ENCODE data around the gene DHRS3. TPM values are rescaled to one million over a fixed set of nuclear protein-coding genes. Genes with fewer than 3 reads are reported as not detected.
"Not testable (repeated sequence)": the region's sequence is repeated elsewhere in the genome, so short reads cannot be mapped to it uniquely, and the experiment has no call there.

DHRS3 gene
- total RNA-seq, 1 experiment from 2014 or later: 0.76 TPM

DNA sequence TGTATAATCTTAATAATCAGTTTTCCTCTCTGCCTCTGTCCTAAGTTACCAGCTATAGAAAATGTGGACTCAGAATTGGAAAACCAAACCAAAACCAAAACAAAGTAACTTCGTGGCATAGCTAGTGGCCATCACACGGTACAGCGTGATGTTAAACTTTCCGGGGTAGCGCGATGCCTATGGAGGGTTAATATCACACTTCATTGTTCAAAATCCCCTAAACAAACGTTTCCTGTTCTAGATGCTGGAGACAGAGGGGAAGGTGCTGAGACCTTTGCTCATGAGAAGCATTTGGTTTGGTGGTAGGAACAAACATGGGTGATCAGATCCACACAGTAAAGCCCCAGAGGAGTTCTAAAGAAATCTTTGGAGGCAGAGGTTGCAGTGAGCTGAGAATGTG, 30.7 kb upstream of the DHRS3 start:
- DNase-seq (ENCODE audit: low read depth in 1 of 2, low spot score in 2 of 2): no peak
- H3K27me3 ChIP-seq (replicated peaks): no peaks in the 10 kb centered on the region
- H3K36me3 ChIP-seq: no peaks in the 10 kb centered on the region
- H3K4me1 ChIP-seq (replicated peaks): no peaks in the 10 kb centered on the region
- H3K4me3 ChIP-seq: no peak overlapping the region
- no peak overlapping the region for H3K27ac ChIP-seq
- H3K9me3 ChIP-seq (replicated peaks): no peaks in the 10 kb centered on the region

GRCh38 chr1:12645401-12645800, 27.4 kb upstream of the DHRS3 start:
- not testable (repeated sequence) for H3K9me3 ChIP-seq (replicated peaks); H3K36me3 ChIP-seq; H3K27me3 ChIP-seq (replicated peaks); H3K4me3 ChIP-seq; H3K27ac ChIP-seq; H3K4me1 ChIP-seq (replicated peaks); DNase-seq (ENCODE audit: low read depth in 1 of 2, low spot score in 2 of 2)

DNA sequence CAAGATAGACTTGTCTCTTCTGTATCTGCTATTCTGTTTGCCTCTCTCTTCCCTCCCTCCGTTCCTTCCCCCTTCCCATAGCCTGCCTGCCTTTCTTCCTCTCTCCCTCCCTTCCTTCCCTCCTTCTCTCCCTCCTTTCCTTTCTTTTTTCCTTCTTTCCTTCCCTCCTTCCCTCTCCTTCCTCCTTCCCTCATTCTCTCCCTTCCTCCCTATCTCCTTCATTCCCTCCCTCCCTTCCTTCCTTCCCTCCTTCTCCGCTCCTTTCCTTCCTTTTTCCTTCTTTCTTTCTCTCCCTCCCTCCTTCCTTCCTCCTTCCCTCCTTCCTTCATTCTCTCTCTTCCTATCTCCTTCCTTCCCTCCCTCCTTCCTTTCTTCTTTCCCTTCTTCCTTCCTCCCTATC, 26.8 kb upstream of the DHRS3 start:
- DNase-seq (ENCODE audit: low read depth in 1 of 2, low spot score in 2 of 2): no peak
- no peaks in the 10 kb centered on the region for H3K36me3 ChIP-seq
- H3K4me1 ChIP-seq (replicated peaks): no peaks in the 10 kb centered on the region
- no peaks in the 10 kb centered on the region for H3K27me3 ChIP-seq (replicated peaks)
- H3K4me3 ChIP-seq: no peak overlapping the region
- no peaks in the 10 kb centered on the region; the same call in 1 of the 2 replicates for H3K9me3 ChIP-seq (replicated peaks)
- H3K27ac ChIP-seq: no peak overlapping the region

GRCh38 chr1:12644237-12644636, 26.2 kb upstream of the DHRS3 start:
- Histone ChIP-seq H3K9me3 (replicated peaks) (no peaks in the 10 kb centered on the region; the same call in none of the 2 replicates), H3K4me3 (no peak overlapping the region), H3K4me1 (replicated peaks) (no peaks in the 10 kb centered on the region), H3K36me3 (no peaks in the 10 kb centered on the region), H3K27me3 (replicated peaks) (no peaks in the 10 kb centered on the region), H3K27ac (no peak overlapping the region)
- no peak for DNase-seq (ENCODE audit: low read depth in 1 of 2, low spot score in 2 of 2)

DNA sequence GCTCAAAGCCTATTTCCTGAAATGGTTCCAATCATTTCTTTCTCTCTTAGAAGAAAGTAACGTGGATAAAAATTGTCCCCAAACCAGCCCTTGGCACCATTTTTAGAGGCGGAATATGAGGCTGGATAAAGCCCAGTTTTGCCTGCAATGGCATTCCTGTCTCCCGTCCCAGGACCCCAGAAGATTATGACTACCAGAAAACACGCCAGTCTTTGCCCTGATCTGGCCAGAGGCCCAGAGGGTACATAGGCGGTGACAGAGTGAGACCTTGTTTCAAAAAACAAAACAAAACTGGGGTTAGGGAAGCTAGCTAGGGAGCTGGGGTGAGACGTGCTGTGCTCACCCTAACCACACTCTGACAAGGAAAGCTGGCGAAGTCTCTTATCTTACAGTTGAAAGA, 25.8 kb upstream of the DHRS3 start, which contains the start of gene AADACL4:
AADACL4 (plus strand) TSS at position 301 of the 400 bp plus-strand sequence. CDS start 462 bp downstream, outside the sequence.
- Histone ChIP-seq H3K27me3 (replicated peaks) (no peaks in the 10 kb centered on the region), H3K27ac (no peak within 1 kb of the TSS), H3K4me1 (replicated peaks) (no peaks in the 10 kb centered on the region), H3K4me3 (no peak within 1 kb of the TSS), H3K9me3 (replicated peaks) (no peaks in the 10 kb centered on the region; the same call in none of the 2 replicates), H3K36me3 (no peaks in the 10 kb centered on the region)
- no peak for DNase-seq (ENCODE audit: low read depth in 1 of 2, low spot score in 2 of 2)

DNA sequence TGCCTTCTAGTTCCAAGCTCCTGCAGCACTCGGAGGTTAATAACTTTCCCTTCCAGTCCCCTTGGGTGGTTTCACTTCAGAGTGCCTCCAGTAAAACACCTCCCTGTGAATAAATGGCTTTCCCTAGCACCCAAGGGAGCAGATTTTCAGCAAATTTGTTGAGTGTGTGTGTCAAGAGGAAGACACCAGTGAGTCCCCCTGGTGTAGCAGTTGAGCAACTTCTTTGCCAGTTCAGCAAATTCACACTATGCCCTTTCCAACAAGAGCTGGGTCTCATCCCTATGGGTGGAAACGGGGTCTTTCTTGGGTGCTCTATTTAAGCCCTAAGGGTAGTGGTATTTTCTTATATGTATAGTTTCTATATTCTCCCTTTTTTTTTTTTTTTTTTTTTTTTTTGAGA, 25.1 kb upstream of the DHRS3 start:
- no peak overlapping the region for H3K4me3 ChIP-seq
- H3K27ac ChIP-seq: no peak overlapping the region
- no peaks in the 10 kb centered on the region for H3K27me3 ChIP-seq (replicated peaks)
- DNase-seq (ENCODE audit: low read depth in 1 of 2, low spot score in 2 of 2): no peak
- no peaks in the 10 kb centered on the region for H3K4me1 ChIP-seq (replicated peaks)
- peaks cover 3% of the 10 kb centered on the region for H3K9me3 ChIP-seq (replicated peaks)
- H3K36me3 ChIP-seq: no peaks in the 10 kb centered on the region

DNA sequence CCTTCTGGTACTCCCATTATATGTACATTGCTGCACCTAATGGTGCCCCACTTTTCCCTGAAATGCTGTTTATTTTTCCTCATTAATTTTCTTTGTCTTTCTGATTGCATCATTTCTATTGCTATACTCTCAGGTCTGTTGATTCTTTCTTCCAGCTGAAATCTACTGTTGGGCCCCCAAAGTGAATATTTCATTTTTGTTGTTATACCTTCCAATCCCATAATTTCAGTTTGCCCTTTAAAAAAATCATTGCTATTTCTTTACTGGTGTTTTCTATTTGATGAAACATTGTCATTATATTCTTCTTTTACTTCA, 22.9 kb upstream of the DHRS3 start:
- DNase-seq (ENCODE audit: low read depth in 1 of 2, low spot score in 2 of 2): no peak
- Histone ChIP-seq H3K27me3 (replicated peaks) (no peaks in the 10 kb centered on the region), H3K27ac (no peak overlapping the region), H3K4me1 (replicated peaks) (peaks cover 15% of the 10 kb centered on the region), H3K36me3 (no peaks in the 10 kb centered on the region), H3K9me3 (replicated peaks) (peaks cover 5% of the 10 kb centered on the region), H3K4me3 (no peak overlapping the region)

DNA sequence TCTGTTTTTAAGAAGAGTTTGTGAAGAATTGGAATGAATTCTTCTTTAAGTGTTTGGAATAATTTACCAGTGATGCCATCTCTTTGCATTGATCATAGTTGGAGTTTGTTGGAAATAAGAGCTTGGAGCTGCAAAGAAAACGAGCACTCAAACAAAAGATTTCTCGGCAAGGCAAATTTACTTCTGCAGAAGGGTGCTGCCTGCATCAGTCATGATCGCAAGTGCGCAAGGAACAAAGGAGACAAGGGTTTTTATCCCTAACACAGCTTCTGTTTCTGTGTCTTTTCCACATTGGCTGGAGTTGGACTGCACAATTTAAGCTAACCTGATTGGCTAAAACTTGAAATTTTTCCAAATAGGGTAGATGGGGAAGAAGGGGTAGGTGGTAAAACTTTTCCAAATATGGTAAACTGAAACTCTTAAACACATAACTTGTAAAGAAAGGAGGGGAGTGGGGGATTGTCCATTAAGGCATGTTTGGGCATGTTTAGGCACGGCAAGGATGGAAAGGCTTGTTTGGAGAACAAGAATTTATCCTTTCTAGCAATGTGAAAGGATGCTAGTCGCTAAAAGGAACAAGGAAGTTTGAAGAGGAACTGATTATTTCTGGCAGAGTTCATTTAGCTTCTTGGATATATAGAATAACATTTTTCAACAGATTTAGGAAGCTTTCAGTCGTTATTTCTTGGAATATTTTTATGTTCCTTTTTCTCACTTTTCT, 22.4 kb upstream of the DHRS3 start:
- Histone ChIP-seq H3K4me1 (replicated peaks) (peaks cover 17% of the 10 kb centered on the region), H3K9me3 (replicated peaks) (peaks cover 5% of the 10 kb centered on the region), H3K27ac (no peak overlapping the region), H3K4me3 (no peak overlapping the region), H3K36me3 (no peaks in the 10 kb centered on the region), H3K27me3 (replicated peaks) (no peaks in the 10 kb centered on the region)
- no peak for DNase-seq (ENCODE audit: low read depth in 1 of 2, low spot score in 2 of 2)

DNA sequence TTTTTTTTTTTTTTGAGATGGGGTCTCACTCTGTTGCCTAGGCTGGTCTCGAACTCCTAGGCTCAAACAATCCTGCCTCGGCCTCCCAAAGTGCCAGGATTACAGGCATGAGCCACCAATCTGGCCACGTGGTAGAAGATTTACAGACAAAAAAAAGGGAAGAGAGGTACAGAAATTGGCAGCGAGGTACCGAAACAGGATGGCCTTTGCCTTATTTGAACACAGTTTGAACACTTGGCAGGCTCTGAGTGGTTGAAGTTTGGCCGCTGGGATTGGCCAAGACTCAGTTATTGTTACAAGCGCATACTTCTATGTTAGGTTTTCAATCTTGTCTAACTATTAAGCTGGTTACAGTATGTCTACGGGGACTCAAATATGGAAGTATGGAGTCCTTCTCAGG, 19.7 kb upstream of the DHRS3 start:
- no peak for DNase-seq (ENCODE audit: low read depth in 1 of 2, low spot score in 2 of 2)
- Histone ChIP-seq H3K27ac (no peak overlapping the region), H3K9me3 (replicated peaks) (peaks cover 5% of the 10 kb centered on the region), H3K4me1 (replicated peaks) (peaks cover 17% of the 10 kb centered on the region), H3K36me3 (no peaks in the 10 kb centered on the region), H3K4me3 (no peak overlapping the region), H3K27me3 (replicated peaks) (no peaks in the 10 kb centered on the region)

GRCh38 chr1:12636098-12636950, 18.3 kb upstream of the DHRS3 start:
- Histone ChIP-seq H3K4me3 (no peak overlapping the region), H3K9me3 (replicated peaks) (peaks cover 5% of the 10 kb centered on the region), H3K4me1 (replicated peaks) (peaks cover 17% of the 10 kb centered on the region), H3K27ac (peak overlapping the region; percentile 69), H3K36me3 (no peaks in the 10 kb centered on the region), H3K27me3 (replicated peaks) (no peaks in the 10 kb centered on the region)
- peak; percentile 94 for DNase-seq (ENCODE audit: low read depth in 1 of 2, low spot score in 2 of 2)

DNA sequence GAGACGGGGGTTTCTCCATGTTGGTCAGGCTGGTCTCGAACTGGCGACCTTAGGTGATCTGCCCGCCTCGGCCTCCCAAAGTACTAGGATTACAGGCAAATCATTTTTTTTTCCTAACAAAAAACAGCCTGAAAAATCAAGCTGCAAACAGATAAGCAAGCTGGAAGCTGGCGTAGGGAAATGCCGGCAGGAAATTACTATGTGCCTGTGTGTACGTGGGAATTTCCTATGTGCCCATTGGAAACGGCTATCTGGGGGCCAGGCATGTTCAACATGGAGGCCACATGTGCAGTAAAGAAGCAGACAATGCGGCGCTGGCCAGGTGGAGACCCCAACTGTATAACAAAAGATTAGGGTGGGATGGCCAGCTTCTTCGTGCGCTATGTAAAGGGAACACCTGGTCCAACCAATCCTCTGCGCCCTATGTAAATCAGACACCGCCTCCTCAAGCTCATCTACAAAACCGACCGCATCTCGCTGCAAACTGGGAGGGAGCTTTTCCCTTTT, 16.7 kb upstream of the DHRS3 start:
- peaks cover 17% of the 10 kb centered on the region for H3K4me1 ChIP-seq (replicated peaks)

GRCh38 chr1:12634156-12634555, 16.1 kb upstream of the DHRS3 start:
- peaks cover 19% of the 10 kb centered on the region for H3K4me1 ChIP-seq (replicated peaks)
- no peak overlapping the region for H3K27ac ChIP-seq
- no peak overlapping the region for H3K4me3 ChIP-seq
- DNase-seq (ENCODE audit: low read depth in 1 of 2, low spot score in 2 of 2): no peak
- peaks cover 5% of the 10 kb centered on the region; the same call in 1 of the 2 replicates for H3K9me3 ChIP-seq (replicated peaks)
- H3K27me3 ChIP-seq (replicated peaks): no peaks in the 10 kb centered on the region
- no peaks in the 10 kb centered on the region for H3K36me3 ChIP-seq

More for the DNA sequence above, 16.7 kb upstream of the DHRS3 start:
- Histone ChIP-seq H3K27me3 (replicated peaks) (no peaks in the 10 kb centered on the region), H3K9me3 (replicated peaks) (peaks cover 5% of the 10 kb centered on the region), H3K27ac (no peak overlapping the region), H3K36me3 (no peaks in the 10 kb centered on the region), H3K4me3 (no peak overlapping the region)
- DNase-seq (ENCODE audit: low read depth in 1 of 2, low spot score in 2 of 2): no peak

GRCh38 chr1:12631571-12631970, 13.6 kb upstream of the DHRS3 start:
- H3K27ac ChIP-seq: no peak overlapping the region
- no peaks in the 10 kb centered on the region for H3K27me3 ChIP-seq (replicated peaks)
- no peak for DNase-seq (ENCODE audit: low read depth in 1 of 2, low spot score in 2 of 2)
- H3K9me3 ChIP-seq (replicated peaks): no peaks in the 10 kb centered on the region
- no peak overlapping the region for H3K4me3 ChIP-seq
- peaks cover 14% of the 10 kb centered on the region for H3K4me1 ChIP-seq (replicated peaks)
- no peaks in the 10 kb centered on the region for H3K36me3 ChIP-seq

DNA sequence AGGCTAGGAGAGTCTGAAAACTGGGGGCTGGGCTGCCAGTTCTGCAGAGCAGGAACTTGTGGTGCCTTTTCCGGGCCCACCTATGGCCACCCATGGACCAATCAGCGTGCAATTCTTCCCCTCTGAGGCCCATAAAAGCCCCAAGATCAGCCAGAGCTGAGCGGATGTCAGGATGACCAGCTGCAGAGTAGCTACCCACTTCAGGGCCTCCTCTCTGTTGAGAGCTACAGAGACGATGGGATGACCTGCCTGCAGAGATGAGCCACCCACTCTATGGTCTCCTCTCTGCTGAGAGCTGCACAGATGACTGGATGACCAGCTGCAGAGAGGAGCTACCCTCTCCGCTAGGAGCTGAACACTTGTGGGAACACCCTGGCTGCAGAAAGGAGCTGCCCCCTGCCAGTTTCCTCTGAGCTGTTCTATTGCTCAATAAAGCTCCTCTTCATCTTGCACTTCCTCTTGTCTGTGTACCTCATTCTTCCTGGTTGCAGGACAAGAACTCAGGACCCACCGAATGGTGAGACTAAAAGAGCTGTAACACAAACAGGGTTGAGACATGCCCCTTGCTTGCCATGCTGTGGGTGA, 13.0 kb upstream of the DHRS3 start:
- Histone ChIP-seq H3K4me1 (replicated peaks) (peaks cover 8% of the 10 kb centered on the region), H3K4me3 (no peak overlapping the region), H3K36me3 (no peaks in the 10 kb centered on the region), H3K27ac (no peak overlapping the region), H3K9me3 (replicated peaks) (no peaks in the 10 kb centered on the region), H3K27me3 (replicated peaks) (no peaks in the 10 kb centered on the region)
- DNase-seq (ENCODE audit: low read depth in 1 of 2, low spot score in 2 of 2): no peak

All from SJSA1 (cell line).